GM12801 (cell line): Measurements from ENCODE around the gene AAK1.

Experiments used
- CTCF ChIP-seq: IDR thresholded peaks from one replicate; pipeline ENCODE4 v1.5.1; 2011; ENCODE audit warnings: control low read depth; ENCODE audit not compliant: insufficient read length; ENCODE audit errors: extremely low read depth

Gene AAK1

GRCh38 chr2:69481421-69481820 lies 162.1 kb downstream of the AAK1 start:
- no peak for TF ChIP-seq CTCF

GRCh38 chr2:69477627-69478026 lies 165.9 kb downstream of the AAK1 start:
- TF ChIP-seq CTCF = no peak

GRCh38 chr2:69474688-69475087 lies 168.9 kb downstream of the AAK1 start:
- no peak for TF ChIP-seq CTCF

GRCh38 chr2:69471793-69472192 lies 171.7 kb downstream of the AAK1 start:
- no peak for TF ChIP-seq CTCF

- no peak for TF ChIP-seq CTCF
Observed at GRCh38 chr2:69470911-69471310, 172.6 kb downstream of the AAK1 start.

GRCh38 chr2:69469784-69470183 lies 173.8 kb downstream of the AAK1 start:
- TF ChIP-seq CTCF = no peak

GRCh38 chr2:69469375-69469774 lies 174.2 kb downstream of the AAK1 start:
- TF ChIP-seq CTCF = no peak

- TF ChIP-seq CTCF = no peak
Observed at GRCh38 chr2:69466728-69467127, 176.8 kb downstream of the AAK1 start.
